COLO668 (cell line): ENCODE data around the gene SREK1IP1.
A peak's percentile ranks its signal among the peaks of the same experiment; 100 is the strongest.
"Not testable (repeated sequence)": the region's sequence is repeated elsewhere in the genome, so short reads cannot be mapped to it uniquely, and the experiment has no call there.

ENCODE experiments used
- DNase-seq: peaks from one replicate; lab custom pipeline; 2025; ENCODE audit not compliant: unreplicated experiment; lab: John Stamatoyannopoulos, UW

SREK1IP1 gene

DNA sequence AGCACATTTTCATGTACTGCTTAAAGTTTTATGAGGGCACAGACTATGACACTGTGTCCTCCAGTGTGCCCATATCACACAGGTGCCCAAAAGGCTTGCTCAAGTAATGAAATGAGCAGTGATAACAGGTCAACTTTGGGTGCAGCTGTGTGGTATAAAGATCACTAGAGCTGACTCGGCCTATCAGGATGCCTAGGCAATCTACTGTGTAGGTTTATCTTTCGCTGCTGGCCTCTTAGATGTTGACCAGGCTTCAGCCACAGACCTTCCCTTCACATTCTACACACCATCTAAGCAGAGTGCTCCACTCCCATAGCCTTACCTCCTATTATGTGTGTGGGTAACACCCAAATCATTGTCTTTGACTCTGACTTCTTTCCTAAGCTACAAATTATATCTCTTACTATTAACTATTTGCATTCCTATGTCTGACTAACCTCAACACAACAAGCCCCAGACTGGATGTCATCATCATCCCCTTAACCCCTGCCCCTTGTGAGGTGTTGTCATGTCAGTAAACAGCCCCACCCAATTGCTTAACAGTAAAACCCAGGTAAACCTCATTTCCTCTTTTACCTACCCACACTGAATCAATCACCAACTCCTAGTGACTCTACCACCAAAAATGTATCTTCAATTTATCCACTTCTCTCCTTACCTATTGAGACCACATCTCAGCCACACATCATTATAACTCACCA lies 2.5 kb downstream of the SREK1IP1 start:
- DNase-seq = no peak

GRCh38 chr5:64763948-64764503 lies 4.5 kb downstream of the SREK1IP1 start:
- no peak for DNase-seq

GRCh38 chr5:64759960-64760660 lies 8.4 kb downstream of the SREK1IP1 start:
- no peak for DNase-seq

DNA sequence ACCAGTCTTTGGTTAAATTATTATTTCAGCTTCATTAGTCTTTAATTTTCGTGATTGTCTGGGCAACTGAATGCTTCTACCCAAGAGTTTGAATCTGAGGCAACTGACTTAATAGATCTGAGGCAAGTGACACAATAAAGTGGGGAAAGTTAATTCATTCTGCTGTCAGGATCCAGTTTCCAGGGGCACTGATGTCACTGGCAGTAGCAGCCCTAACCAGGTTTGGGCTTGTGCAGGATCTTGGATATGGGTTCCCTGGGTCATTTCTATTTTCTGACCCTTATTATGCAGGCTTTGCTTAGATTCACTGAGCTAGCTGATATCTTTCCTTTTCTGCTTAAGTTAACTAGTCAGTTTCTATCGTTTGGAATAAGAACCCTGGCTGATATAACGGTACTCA lies 9.6 kb downstream of the SREK1IP1 start:
- DNase-seq = no peak

- DNase-seq = no peak
These were observed 14.4 kb downstream of the SREK1IP1 start for GRCh38 chr5:64754066-64754465.

- DNase-seq = no peak
These were observed 19.1 kb downstream of the SREK1IP1 start for GRCh38 chr5:64749385-64749784.

- no peak for DNase-seq
These were observed 22.0 kb downstream of the SREK1IP1 start for GRCh38 chr5:64746446-64746845.

DNA sequence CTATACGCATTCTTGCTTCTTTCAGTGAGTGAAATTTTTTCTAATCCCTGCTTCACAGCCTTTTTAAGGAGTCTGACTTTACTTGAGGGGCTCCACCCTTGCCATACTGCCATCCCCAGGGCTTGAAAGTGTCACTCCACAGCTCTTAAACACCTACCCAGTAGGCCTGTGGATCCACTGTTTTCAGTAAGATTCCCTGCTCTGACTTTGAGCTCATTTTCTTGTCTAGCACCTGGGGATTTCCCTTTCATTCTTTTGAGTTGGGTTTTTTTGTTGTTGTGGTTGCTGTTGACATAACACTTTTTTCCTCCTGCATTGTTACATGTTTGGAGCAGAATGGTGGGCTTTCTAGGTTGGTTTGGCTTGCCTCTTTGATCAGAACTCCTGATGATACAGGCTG lies 23.6 kb downstream of the SREK1IP1 start:
- DNase-seq = no peak

DNA sequence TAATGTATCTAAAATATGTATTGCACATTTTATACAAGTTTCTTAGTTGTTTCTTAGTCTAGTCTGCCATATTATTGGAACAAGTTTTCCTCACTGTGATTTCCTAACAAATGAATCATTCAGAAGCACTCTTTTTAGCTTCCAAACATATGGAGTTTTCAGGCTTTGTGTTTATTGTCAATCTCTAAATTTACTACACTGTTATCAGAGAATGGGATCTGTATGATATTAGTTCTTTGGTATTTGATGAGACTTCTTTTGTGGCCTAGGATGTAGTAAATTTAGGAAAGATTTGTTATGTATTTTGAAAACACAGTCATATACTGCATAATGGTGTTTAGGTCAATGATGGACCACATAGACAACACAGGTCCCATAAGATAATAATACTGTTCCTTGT lies 25.7 kb downstream of the SREK1IP1 start:
- no peak for DNase-seq

DNA sequence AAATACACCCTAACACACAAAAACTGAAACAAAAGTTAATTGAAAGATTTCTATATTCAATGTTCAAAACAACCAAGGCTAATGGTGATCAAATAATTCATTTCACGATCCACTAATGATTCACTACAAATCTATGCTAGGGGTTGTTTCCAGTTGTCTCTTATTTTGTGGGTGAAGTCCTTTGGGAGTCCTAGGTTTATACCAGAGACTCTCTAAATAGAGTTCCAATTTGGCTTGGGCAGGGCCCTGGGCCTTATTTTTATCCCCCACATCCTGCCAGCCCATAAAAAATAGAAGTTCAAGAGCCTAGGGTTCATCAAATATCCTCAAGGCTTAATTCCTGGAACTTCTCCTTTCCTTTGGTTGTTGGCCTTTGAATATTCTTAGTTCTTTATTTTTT lies 26.1 kb downstream of the SREK1IP1 start:
- DNase-seq = no peak

DNA sequence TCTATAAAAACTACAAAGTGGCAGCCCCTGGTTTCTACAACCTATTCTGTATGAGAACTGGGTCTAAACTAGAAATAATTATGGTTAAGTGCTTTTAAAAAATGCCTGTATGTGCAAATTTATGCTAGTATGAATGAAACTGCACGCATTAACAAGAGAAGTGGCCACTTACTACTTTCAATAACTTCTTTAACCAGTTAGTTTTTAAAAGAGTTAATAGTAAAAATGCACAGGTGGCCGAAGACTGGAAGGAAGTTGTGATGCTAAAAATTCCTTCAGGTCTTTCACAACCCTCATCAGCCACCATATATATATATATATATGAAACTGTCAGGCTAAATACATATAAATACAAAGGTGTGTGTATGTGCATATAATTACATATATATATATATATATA lies 41.3 kb downstream of the SREK1IP1 start:
- no peak for DNase-seq

GRCh38 chr5:64722588-64722987 lies 45.9 kb downstream of the SREK1IP1 start:
- no peak for DNase-seq

DNA sequence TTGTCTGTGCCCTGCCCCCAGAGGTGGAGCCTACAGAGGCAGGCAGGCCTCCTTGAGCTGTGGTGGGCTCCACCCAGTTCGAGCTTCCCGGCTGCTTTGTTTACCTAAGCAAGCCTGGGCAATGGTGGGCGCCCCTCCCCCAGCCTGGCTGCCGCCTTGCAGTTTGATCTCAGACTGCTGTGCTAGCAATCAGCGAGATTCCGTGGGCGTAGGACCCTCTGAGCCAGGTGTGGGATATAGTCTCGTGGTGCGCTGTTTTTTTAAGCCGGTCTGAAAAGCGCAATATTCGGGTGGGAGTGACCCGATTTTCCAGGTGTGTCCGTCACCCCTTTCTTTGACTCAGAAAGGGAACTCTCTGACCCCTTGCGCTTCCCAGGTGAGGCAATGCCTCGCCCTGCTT lies 54.0 kb downstream of the SREK1IP1 start:
- DNase-seq = not testable (repeated sequence)

DNA sequence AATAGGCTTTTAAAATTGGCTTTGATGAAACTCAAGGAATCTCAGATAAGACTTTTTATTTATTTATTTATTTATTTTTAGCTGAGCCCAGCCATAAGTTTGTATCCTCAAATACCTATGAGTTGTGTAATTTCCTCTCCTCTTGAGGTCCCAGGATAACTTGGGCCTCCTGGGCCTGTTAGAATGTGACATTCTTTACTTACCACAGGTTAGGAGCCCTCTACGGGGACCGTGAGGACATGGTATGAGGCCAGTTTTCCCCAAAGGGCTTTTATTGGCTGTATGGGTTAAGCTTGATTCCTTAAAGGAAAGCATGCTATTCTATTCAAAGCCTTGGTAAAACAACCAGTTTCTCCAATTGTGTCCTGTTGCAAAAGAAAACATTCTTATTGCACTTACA lies 61.3 kb downstream of the SREK1IP1 start:
- no peak for DNase-seq

GRCh38 chr5:64706074-64706473 lies 62.4 kb downstream of the SREK1IP1 start:
- not testable (repeated sequence) for DNase-seq

DNA sequence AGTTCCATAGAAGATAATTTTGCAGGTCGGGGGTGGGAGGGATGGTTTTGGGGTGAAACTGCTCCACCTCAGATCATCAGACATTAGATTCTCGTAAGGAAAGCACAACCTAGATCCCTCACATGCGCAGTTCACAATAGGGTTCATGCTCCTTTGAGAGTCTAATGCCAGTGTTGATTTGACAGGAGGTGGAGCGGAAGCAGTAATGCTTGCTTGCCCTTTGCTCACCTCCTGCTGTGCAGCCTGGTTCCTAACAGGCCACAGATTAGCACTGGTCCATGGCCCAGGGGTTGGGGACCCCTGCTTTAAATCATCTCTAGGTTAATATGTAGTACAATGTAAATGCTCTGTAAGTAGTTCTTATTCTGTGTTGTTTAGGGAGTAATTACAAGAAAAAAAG lies 67.7 kb downstream of the SREK1IP1 start:
- DNase-seq = no peak

- DNase-seq = not testable (repeated sequence)
These were observed 72.1 kb downstream of the SREK1IP1 start for GRCh38 chr5:64696414-64696813.

DNA sequence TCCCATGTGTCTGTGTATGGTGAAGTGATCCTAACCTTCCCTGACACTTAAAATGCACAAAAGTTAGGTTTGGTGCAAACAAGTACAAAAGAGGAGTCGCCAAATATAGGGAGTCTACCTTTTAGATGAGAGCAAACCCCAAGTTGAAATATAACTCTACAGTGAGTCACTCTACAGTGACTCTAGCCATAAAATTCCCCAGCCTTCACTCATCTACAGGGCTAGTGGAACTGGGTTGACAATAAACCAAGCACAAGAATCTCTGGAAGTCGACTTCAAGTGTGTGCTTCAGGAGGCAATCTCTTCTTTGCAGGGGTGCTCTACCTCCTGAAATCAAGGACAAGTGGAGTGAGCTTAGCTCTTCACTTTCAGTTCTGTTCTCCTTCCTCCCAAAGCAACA lies 74.9 kb downstream of the SREK1IP1 start:
- no peak for DNase-seq

DNA sequence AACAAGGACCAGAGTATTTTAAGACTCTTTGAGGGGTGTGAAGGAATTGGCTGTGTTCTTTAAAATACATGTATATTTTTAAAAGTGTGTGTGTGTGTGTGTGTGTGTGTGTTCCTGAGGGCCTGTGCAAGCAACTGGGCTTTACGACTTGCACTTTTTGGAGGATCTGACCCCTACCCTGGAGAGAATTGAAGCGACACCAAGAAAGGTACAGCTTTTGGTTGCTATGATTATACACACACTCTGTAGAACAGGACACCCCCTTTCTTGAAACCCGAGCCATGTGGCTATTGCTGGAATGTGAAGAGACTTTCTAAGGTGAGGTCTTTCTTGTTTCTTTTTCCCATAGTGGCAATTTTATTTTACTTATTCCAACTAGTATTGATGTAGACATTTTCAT lies 77.2 kb downstream of the SREK1IP1 start:
- no peak for DNase-seq

DNA sequence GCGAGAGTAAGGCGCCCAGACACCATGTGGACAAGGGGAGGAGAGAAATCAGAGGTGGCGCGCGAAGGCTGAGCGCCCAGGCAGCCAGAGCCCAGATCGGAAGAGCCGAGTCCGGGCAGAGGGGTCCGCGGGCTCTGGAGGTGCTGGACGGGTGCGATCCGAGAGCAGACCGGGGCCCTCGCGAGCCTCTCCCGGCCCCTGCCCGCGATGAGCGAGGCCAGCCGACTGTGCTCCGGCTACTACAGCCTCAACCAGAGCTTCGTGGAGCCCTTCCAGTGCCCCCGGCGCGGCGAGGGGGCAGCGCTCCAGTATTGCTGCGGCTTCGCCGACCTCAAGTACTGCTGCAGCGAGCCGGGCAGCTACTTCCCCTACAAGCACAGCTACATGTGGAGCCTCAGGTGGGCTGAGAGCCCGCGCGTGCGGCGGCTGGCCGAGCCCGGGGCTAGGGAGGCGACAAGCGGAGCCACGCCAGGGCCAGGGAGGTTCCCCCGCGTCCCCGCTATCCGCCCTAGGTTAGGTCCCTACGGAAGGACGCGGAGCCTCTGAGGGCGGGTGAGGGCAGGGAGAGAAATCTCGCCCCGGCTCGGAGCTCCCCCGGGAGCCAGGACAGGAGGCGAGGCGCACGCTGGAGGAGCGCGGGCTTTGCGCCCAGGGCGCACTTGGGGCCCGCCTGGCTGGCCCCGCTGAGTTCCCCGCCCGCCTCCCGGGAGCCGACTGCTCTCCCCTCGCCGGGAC lies 77.9 kb downstream of the SREK1IP1 start, which contains the start of gene SHISAL2B:
Gene SHISAL2B, plus strand, starts transcription at position 87 of the 735 bp plus-strand sequence. Its CDS starts 121 bp downstream, at position 208.
- DNase-seq = peak; percentile 34

GRCh38 chr5:64690104-64690416 lies 78.4 kb downstream of the SREK1IP1 start:
- no peak for DNase-seq

DNA sequence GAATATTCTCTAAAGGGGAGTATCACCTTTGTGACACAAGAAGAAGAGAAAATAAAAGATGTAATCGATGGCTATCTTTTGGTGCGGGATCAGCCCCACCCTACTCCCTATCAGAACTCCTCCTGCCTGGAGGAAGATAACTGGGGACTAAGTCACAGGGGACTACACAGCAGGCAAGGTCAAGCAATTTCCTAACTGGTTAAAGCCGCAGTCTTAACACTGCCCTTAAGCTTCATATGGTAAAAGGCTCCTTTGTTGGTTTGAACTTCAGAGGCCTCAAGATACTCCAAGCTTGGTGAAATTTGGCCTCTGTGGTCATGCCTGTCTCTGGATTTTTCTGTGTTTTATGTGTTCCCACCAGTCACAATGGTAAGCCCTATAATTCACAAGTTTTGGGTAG lies 79.5 kb downstream of the SREK1IP1 start:
- no peak for DNase-seq
